IMR-90 (cell line): ENCODE results near the gene SLC38A5. TPM values are rescaled to one million over a fixed set of nuclear protein-coding genes. Genes with fewer than 3 reads are reported as not detected.
A peak's percentile ranks its signal among the peaks of the same experiment; 100 is the strongest.

Source experiments
- ATAC-seq: fragments of 200-7000 bp; cut with Tn5 transposase; 2 replicates; pipeline ENCODE4 v1.9.1; 2020; ENCODE audit warnings: low read depth, mild to moderate bottlenecking, moderate library complexity
- BruUV-seq: library from RNA; stranded (reverse); fragments of 400-500 nt; replicated peaks from 2 replicates; lab custom pipeline; 2021; lab: Mats Ljungman, UMichigan
- CTCF ChIA-PET: fragments of 300-600 bp; formaldehyde crosslinking; extraction: SDS; loops from one replicate; lab custom pipeline; 2021; ENCODE audit warnings: antibody characterized with exemption; lab: Yijun Ruan, JAX
- POLR2A ChIA-PET: fragments of 300-600 bp; sonication (Branson Sonifier 250); formaldehyde crosslinking; loops from one replicate; lab custom pipeline; 2022; ENCODE audit warnings: antibody characterized with exemption; ENCODE audit not compliant: unreplicated experiment; lab: Charles Lee
- DNase-seq: peaks from one replicate; pipeline ENCODE4 v3.0.0; 2013
- H2AFZ ChIP-seq: replicated peaks from 2 replicates; pipeline ENCODE3; 2013; ENCODE audit warnings: low read length, mild to moderate bottlenecking; ENCODE audit not compliant: poor library complexity
- H2AK5ac ChIP-seq: 2 replicates; pipeline ENCODE4 v1.6.1; 2013; ENCODE audit warnings: low read depth, low read length, inconsistent platforms
- H2AK9ac ChIP-seq: replicated peaks from 2 replicates; pipeline ENCODE3; 2013; ENCODE audit warnings: mild to moderate bottlenecking, low read depth, low read length, moderate library complexity; ENCODE audit not compliant: poor library complexity
- H2BK120ac ChIP-seq: 2 replicates; pipeline ENCODE4 v1.6.1; 2013; ENCODE audit warnings: low read depth, low read length, inconsistent platforms
- H2BK15ac ChIP-seq: 3 replicates; pipeline ENCODE4 v1.6.1; 2013; ENCODE audit warnings: low read depth, low read length, inconsistent platforms
- H2BK20ac ChIP-seq: 2 replicates; pipeline ENCODE4 v1.6.1; 2013; ENCODE audit warnings: low read depth, mild to moderate bottlenecking, inconsistent platforms, low read length, moderate library complexity
- H2BK5ac ChIP-seq: 2 replicates; pipeline ENCODE4 v1.6.1; 2013; ENCODE audit warnings: mild to moderate bottlenecking, low read depth, low read length, inconsistent platforms; ENCODE audit not compliant: poor library complexity, severe bottlenecking
- H3K14ac ChIP-seq: replicated peaks from 2 replicates; pipeline ENCODE4 v1.6.1; 2013; ENCODE audit warnings: low read depth, low read length, inconsistent platforms
- H3K18ac ChIP-seq: 2 replicates; pipeline ENCODE4 v1.6.1; 2013; ENCODE audit warnings: low read depth, low read length, control low read depth
- H3K23ac ChIP-seq: 2 replicates; pipeline ENCODE4 v1.6.1; 2013; ENCODE audit warnings: low read depth, low read length, inconsistent platforms
- H3K27ac ChIP-seq: 2 replicates; pipeline ENCODE4 v1.5.1; 2013; ENCODE audit warnings: mild to moderate bottlenecking, control low read depth, low read length; ENCODE audit not compliant: insufficient read depth
- H3K27me3 ChIP-seq: 2 replicates; pipeline ENCODE4 v1.6.1; 2013; ENCODE audit warnings: low read length; ENCODE audit not compliant: control insufficient read depth, insufficient read depth
- H3K36me3 ChIP-seq: 2 replicates; pipeline ENCODE4 v1.6.1; 2013; ENCODE audit warnings: low read length, mixed read lengths; ENCODE audit not compliant: control insufficient read depth, insufficient read depth
- H3K4ac ChIP-seq: 2 replicates; pipeline ENCODE4 v1.6.1; 2013; ENCODE audit warnings: low read depth, low read length, inconsistent platforms
- H3K4me1 ChIP-seq: 2 replicates; pipeline ENCODE4 v1.6.1; 2013; ENCODE audit warnings: low read length, mixed read lengths; ENCODE audit not compliant: control insufficient read depth, insufficient read depth
- H3K4me2 ChIP-seq: 2 replicates; pipeline ENCODE4 v1.6.1; 2013; ENCODE audit warnings: low read depth, mild to moderate bottlenecking, control low read depth, low read length, moderate library complexity
- H3K4me3 ChIP-seq: 2 replicates; pipeline ENCODE4 v1.5.1; 2013; ENCODE audit warnings: low read depth, mild to moderate bottlenecking, control low read depth, low read length, moderate library complexity; ENCODE audit not compliant: insufficient read depth
- H3K56ac ChIP-seq: 2 replicates; pipeline ENCODE4 v1.6.1; 2013; ENCODE audit warnings: low read length, inconsistent platforms; ENCODE audit not compliant: insufficient read depth; ENCODE audit errors: extremely low read depth
- H3K79me1 ChIP-seq, 2 experiments: 2 replicates each; pipeline ENCODE4 v1.6.1; 2013; ENCODE audit warnings: low read length in 2 of 2, inconsistent platforms in 1 of 2, low read depth in 1 of 2
- H3K9ac ChIP-seq: 2 replicates; pipeline ENCODE4 v1.6.1; 2013; ENCODE audit warnings: low read depth, low read length, control low read depth
- H3K9me1 ChIP-seq: 2 replicates; pipeline ENCODE4 v1.6.1; 2013; ENCODE audit warnings: low read length, inconsistent platforms; ENCODE audit not compliant: insufficient read depth
- H3K9me3 ChIP-seq: 2 replicates; pipeline ENCODE4 v1.6.1; 2013; ENCODE audit warnings: low read length; ENCODE audit not compliant: control insufficient read depth, insufficient read depth
- H4K20me1 ChIP-seq: 2 replicates; pipeline ENCODE4 v1.6.1; 2013; ENCODE audit warnings: low read length, inconsistent platforms; ENCODE audit not compliant: insufficient read depth
- H4K5ac ChIP-seq: 2 replicates; pipeline ENCODE4 v1.6.1; 2013; ENCODE audit warnings: mild to moderate bottlenecking, low read depth, low read length, control low read depth
- H4K8ac ChIP-seq, 2 experiments: 2 replicates each; pipeline ENCODE4 v1.6.1; 2013; ENCODE audit warnings: low read depth in 2 of 2, low read length in 2 of 2, control low read depth in 1 of 2, inconsistent platforms in 1 of 2
- H4K91ac ChIP-seq: 2 replicates; pipeline ENCODE4 v1.6.1; 2013; ENCODE audit warnings: low read depth, low read length, inconsistent platforms; ENCODE audit not compliant: insufficient read depth
- CEBPB ChIP-seq: IDR thresholded peaks from 2 replicates; pipeline ENCODE4 v1.6.1; 2012; ENCODE audit warnings: low read depth, low read length, improper control_type of control experiment
- MAZ ChIP-seq: IDR thresholded peaks from 2 replicates; pipeline ENCODE4 v1.6.1; 2012; ENCODE audit warnings: low read depth, mild to moderate bottlenecking, low read length, improper control_type of control experiment, moderate library complexity, borderline replicate concordance
- WGBS, 2 experiments: methylation state at CpG; one replicate each; pipeline versions ENCODE4 v1.1.5 to v1.1.7; 2013; ENCODE audit warnings: missing lambda C conversion rate in 2 of 2; ENCODE audit not compliant: insufficient read length in 1 of 2; ENCODE audit errors: extremely low coverage in 2 of 2; 5-methylcytosine and 5-hydroxymethylcytosine counted together
- dilution Hi-C: fragments of 300-500 bp; cut with HindIII; formaldehyde crosslinking; loops from one replicate; pipeline ENCODE4 v1.14.3; 2018; ENCODE audit warnings: low sequenced_read_pairs; ENCODE audit not compliant: unreplicated experiment
- in situ Hi-C: fragments of 300-500 bp; cut with MboI; formaldehyde crosslinking; loops from 3 replicates; pipeline ENCODE4 v1.14.3; 2019; ENCODE audit warnings: low sequenced_read_pairs, inconsistent platforms, mixed read lengths
- intact Hi-C: fragments of 100-400 bp; cut with micrococcal nuclease; formaldehyde crosslinking; loops from 2 replicates; pipeline ENCODE4 v1.10.0; 2022
- polyA plus RNA-seq, 3 experiments: library from polyadenylated mRNA; depleted of rRNA; stranded (reverse); fragments of >200 nt; gene quantifications; 2 replicates each; pipeline ENCODE4 v1.2.3, GENCODE V29; 2012; ENCODE audit warnings: low replicate concordance in 1 of 3
- total RNA-seq: library from RNA; depleted of rRNA; stranded (reverse); fragments of >200 nt; gene quantifications from 2 replicates; pipeline ENCODE4 v1.2.3, GENCODE V29; 2012
- TF ChIP-seq, protein P1 (sequence below): conservative IDR thresholded peaks from 2 replicates; pipeline ENCODE4 v1.5.1; 2012; ENCODE audit warnings: mild to moderate bottlenecking, low read depth, low read length, improper control_type of control experiment

Gene SLC38A5
- total and polyA plus RNA-seq, 2 of the 4 experiments (the other 2 are of a cell fraction), result 12.2 to 20.4 TPM

DNA sequence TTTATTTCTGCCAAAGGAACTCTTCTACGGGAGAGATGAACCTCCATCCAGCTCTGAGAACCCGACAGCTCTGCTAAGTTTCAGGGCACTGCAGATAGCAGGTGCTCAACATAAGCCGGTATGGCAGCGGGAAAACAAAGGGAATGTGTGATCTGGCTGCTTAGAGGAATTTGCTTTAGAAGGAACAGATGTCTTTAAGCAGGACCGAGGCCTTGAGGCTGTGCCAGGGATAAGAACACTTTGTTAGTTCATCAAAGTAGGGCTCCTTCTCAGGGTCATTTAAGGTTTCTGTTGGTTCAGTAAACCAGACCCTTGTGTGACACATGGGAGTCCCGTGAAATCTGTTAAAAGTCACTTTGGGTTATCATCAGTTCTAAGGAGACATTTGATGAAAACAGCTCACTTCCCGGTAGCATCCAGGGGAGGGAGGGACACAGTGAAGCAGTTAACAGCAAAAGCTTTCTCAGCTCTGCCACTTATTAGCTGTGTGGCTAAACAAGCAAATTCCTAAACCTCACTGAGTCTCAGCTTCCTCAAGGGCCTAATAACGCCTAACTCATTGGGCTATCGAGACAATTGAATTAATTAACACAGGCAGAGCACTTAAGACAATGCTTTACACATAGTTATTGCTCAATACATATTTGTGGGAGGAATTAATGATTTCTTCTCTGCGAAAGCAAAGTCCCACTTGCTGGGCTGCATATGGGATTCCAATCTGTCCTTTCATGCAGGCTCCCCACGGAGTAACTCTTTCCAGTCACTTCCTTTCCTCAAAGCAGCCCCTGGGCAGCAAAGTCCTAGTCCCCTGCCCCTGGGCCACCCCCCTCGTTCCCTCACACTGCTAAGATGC is 3.0 kb upstream of the SLC38A5 start:
- intact Hi-C loops, result no loop called here
- dilution Hi-C loops, result no loop called here
- H2BK20ac ChIP-seq, result no peak overlapping the region
- no peak overlapping the region for H2AK9ac ChIP-seq
- H3K14ac ChIP-seq, result no peak overlapping the region
- no TSS peak for BruUV-seq
- no peak overlapping the region for H4K5ac ChIP-seq
- no peak overlapping the region for H3K18ac ChIP-seq
- peaks cover 4% of the 10 kb centered on the region; the same call in 1 of the 2 replicates for H3K27me3 ChIP-seq
- peak overlapping the region; percentile 61 for H2AFZ ChIP-seq
- TF ChIP-seq CEBPB (peak; percentile 56; the same call in 1 of the 2 replicates), MAZ (no peak)
- TF ChIP-seq, protein P1, sequence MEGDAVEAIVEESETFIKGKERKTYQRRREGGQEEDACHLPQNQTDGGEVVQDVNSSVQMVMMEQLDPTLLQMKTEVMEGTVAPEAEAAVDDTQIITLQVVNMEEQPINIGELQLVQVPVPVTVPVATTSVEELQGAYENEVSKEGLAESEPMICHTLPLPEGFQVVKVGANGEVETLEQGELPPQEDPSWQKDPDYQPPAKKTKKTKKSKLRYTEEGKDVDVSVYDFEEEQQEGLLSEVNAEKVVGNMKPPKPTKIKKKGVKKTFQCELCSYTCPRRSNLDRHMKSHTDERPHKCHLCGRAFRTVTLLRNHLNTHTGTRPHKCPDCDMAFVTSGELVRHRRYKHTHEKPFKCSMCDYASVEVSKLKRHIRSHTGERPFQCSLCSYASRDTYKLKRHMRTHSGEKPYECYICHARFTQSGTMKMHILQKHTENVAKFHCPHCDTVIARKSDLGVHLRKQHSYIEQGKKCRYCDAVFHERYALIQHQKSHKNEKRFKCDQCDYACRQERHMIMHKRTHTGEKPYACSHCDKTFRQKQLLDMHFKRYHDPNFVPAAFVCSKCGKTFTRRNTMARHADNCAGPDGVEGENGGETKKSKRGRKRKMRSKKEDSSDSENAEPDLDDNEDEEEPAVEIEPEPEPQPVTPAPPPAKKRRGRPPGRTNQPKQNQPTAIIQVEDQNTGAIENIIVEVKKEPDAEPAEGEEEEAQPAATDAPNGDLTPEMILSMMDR, result no peak
- H3K79me1 ChIP-seq, result peaks cover 0 to 13% of the 10 kb centered on the region in 2 experiments; a peak in 2 of 4 replicates
- H3K4ac ChIP-seq, result no peak overlapping the region
- no peak overlapping the region for H2BK120ac ChIP-seq
- H3K23ac ChIP-seq, result no peak overlapping the region
- no peak overlapping the region for H4K8ac ChIP-seq
- no peak overlapping the region for H3K4me2 ChIP-seq
- WGBS, 2 experiments, result 20% methylated on average over 1 of the region's 12 CpGs; no CpG with 5 or more reads in 1 of the 2 experiments
- no peaks in the 10 kb centered on the region; the same call in 1 of the 2 replicates for H4K20me1 ChIP-seq
- DNase-seq (no peak), ATAC-seq (no peak)
- H3K4me1 ChIP-seq, result no peaks in the 10 kb centered on the region; the same call in 1 of the 2 replicates
- H2AK5ac ChIP-seq, result no peak overlapping the region
- no peaks in the 10 kb centered on the region for H3K36me3 ChIP-seq
- no peak overlapping the region for H3K56ac ChIP-seq
- no peaks in the 10 kb centered on the region for H3K9me3 ChIP-seq
- peaks cover 7% of the 10 kb centered on the region for H3K9me1 ChIP-seq
- no peak overlapping the region for H3K4me3 ChIP-seq
- CTCF ChIA-PET, result no interaction called here
- H2BK5ac ChIP-seq, result no peak overlapping the region
- POLR2A ChIA-PET, result no interaction called here
- H3K9ac ChIP-seq, result no peak overlapping the region
- H4K91ac ChIP-seq, result no peak overlapping the region
- no peak overlapping the region for H2BK15ac ChIP-seq
- in situ Hi-C loops, result no loop called here
- H3K27ac ChIP-seq, result no peak overlapping the region
